SK-N-MC (cell line): ENCODE data around the gene SLC24A4.

ENCODE experiments used
- DNase-seq: peaks from one replicate; pipeline ENCODE4 v3.0.0-alpha.2; 2011; ENCODE audit warnings: low read depth, low spot score
- H3K27ac ChIP-seq: fragments of 200-600 bp; sonication (generic); 2 replicates; pipeline ENCODE4 v1.5.1; 2016; ENCODE audit warnings: mixed run types
- H3K36me3 ChIP-seq: fragments of 200-600 bp; sonication (generic); 2 replicates; pipeline ENCODE4 v1.6.1; 2017; ENCODE audit warnings: antibody characterized with exemption, low read length, mixed read lengths; ENCODE audit not compliant: insufficient read depth
- H3K4me3 ChIP-seq: fragments of 200-600 bp; sonication (generic); 2 replicates; pipeline ENCODE4 v1.5.1; 2016
- H3K9ac ChIP-seq: fragments of 200-600 bp; sonication (generic); 2 replicates; pipeline ENCODE4 v1.8.0; 2017; ENCODE audit warnings: mixed run types, mixed read lengths; ENCODE audit not compliant: insufficient read length
- H3K9me3 ChIP-seq: fragments of 200-600 bp; sonication (generic); 2 replicates; pipeline ENCODE4 v1.6.1; 2017; ENCODE audit warnings: low read depth, mild to moderate bottlenecking, antibody characterized with exemption, low read length, moderate library complexity, mixed read lengths
- EZH2 ChIP-seq: fragments of 200-600 bp; sonication (generic); IDR thresholded peaks from one replicate; pipeline ENCODE4 v1.6.1; 2017; ENCODE audit warnings: antibody characterized with exemption
- FOXP2 ChIP-seq: optimal IDR thresholded peaks from 2 replicates; pipeline ENCODE3; 2011; ENCODE audit warnings: mild to moderate bottlenecking, moderate library complexity; ENCODE audit not compliant: insufficient read depth; ENCODE audit errors: extremely low read length, control extremely low read depth
- POLR2AphosphoS5 ChIP-seq: IDR thresholded peaks from 2 replicates; pipeline ENCODE4 v1.6.1; 2012; ENCODE audit warnings: mild to moderate bottlenecking, low read depth, low read length, borderline replicate concordance

SLC24A4 gene

GRCh38 chr14:92549105-92549858, 226.3 kb downstream of the SLC24A4 start:
- Histone ChIP-seq H3K36me3 (no peaks in the 10 kb centered on the region), H3K4me3 (no peak overlapping the region), H3K9me3 (no peaks in the 10 kb centered on the region), H3K9ac (no peak overlapping the region), H3K27ac (no peak overlapping the region)
- DNase-seq, result no peak
- no peak for TF ChIP-seq EZH2
- TF ChIP-seq FOXP2, result no peak
- TF ChIP-seq POLR2AphosphoS5, result no peak

GRCh38 chr14:92549859-92550230, 226.9 kb downstream of the SLC24A4 start:
- Histone ChIP-seq H3K4me3 (no peak overlapping the region), H3K27ac (no peak overlapping the region), H3K9me3 (no peaks in the 10 kb centered on the region), H3K9ac (no peak overlapping the region), H3K36me3 (no peaks in the 10 kb centered on the region)
- TF ChIP-seq FOXP2, result no peak
- no peak for TF ChIP-seq EZH2
- no peak for TF ChIP-seq POLR2AphosphoS5
- DNase-seq, result no peak
